H9 (cell line): ENCODE data around the gene TRAF6. TPM values are rescaled to one million over a fixed set of nuclear protein-coding genes. Genes with fewer than 3 reads are reported as not detected.

Experiments
- DNase-seq: peaks from one replicate; pipeline ENCODE4 v3.0.0-alpha.2; 2017
- H2AFZ ChIP-seq: one replicate; pipeline ENCODE4 v1.6.1; 2013; ENCODE audit warnings: mild to moderate bottlenecking, low read length, control low read depth, moderate library complexity
- H2AK5ac ChIP-seq: 2 replicates; pipeline ENCODE4 v1.6.1; 2013; ENCODE audit warnings: low read length, control low read depth, mixed read lengths; ENCODE audit not compliant: insufficient read length
- H2BK120ac ChIP-seq: one replicate; pipeline ENCODE4 v1.6.1; 2013; ENCODE audit warnings: low read depth, mild to moderate bottlenecking, low read length, control low read depth, inconsistent platforms; ENCODE audit not compliant: poor library complexity, severe bottlenecking
- H2BK12ac ChIP-seq: 2 replicates; pipeline ENCODE4 v1.6.1; 2013; ENCODE audit warnings: low read length, control low read depth, mixed read lengths, low read depth; ENCODE audit not compliant: insufficient read length
- H2BK15ac ChIP-seq: 2 replicates; pipeline ENCODE4 v1.6.1; 2013; ENCODE audit warnings: low read depth, low read length, control low read depth
- H2BK20ac ChIP-seq: one replicate; pipeline ENCODE4 v1.6.1; 2013; ENCODE audit warnings: low read depth, mild to moderate bottlenecking, low read length, control low read depth, inconsistent platforms; ENCODE audit not compliant: poor library complexity, severe bottlenecking
- H2BK5ac ChIP-seq: 2 replicates; pipeline ENCODE4 v1.6.1; 2013; ENCODE audit warnings: low read length, control low read depth, mixed read lengths; ENCODE audit not compliant: insufficient read length
- H3K14ac ChIP-seq: 2 replicates; pipeline ENCODE4 v1.6.1; 2013; ENCODE audit warnings: low read length, control low read depth; ENCODE audit not compliant: insufficient read depth
- H3K18ac ChIP-seq: 2 replicates; pipeline ENCODE4 v1.6.1; 2013; ENCODE audit warnings: low read depth, mild to moderate bottlenecking, mixed read lengths, low read length, control low read depth; ENCODE audit not compliant: insufficient read length
- H3K23ac ChIP-seq: 2 replicates; pipeline ENCODE4 v1.6.1; 2013; ENCODE audit warnings: low read length, control low read depth, mixed read lengths, low read depth; ENCODE audit not compliant: insufficient read length
- H3K23me2 ChIP-seq: 2 replicates; pipeline ENCODE4 v1.6.1; 2013; ENCODE audit warnings: low read depth, mild to moderate bottlenecking, mixed read lengths, low read length, control low read depth; ENCODE audit not compliant: insufficient read length, poor library complexity, severe bottlenecking
- H3K27ac ChIP-seq: 2 replicates; pipeline ENCODE4 v1.5.1; 2013; ENCODE audit warnings: low read length, control low read depth, mixed read lengths, low read depth; ENCODE audit not compliant: insufficient read length
- H3K27me3 ChIP-seq: 2 replicates; pipeline ENCODE4 v1.6.1; 2013; ENCODE audit warnings: low read length, control low read depth, inconsistent platforms; ENCODE audit not compliant: insufficient read depth
- H3K4ac ChIP-seq: 2 replicates; pipeline ENCODE4 v1.6.1; 2013; ENCODE audit warnings: low read depth, mild to moderate bottlenecking, control low read depth, inconsistent platforms, low read length, moderate library complexity
- H3K4me1 ChIP-seq: 2 replicates; pipeline ENCODE4 v1.6.1; 2013; ENCODE audit warnings: low read length, control low read depth, inconsistent platforms; ENCODE audit not compliant: insufficient read depth
- H3K4me2 ChIP-seq: 2 replicates; pipeline ENCODE4 v1.6.1; 2013; ENCODE audit warnings: low read length, control low read depth, mixed read lengths; ENCODE audit not compliant: insufficient read length, insufficient read depth
- H3K56ac ChIP-seq: 2 replicates; pipeline ENCODE4 v1.6.1; 2013; ENCODE audit warnings: low read depth, mild to moderate bottlenecking, mixed read lengths, low read length, control low read depth; ENCODE audit not compliant: insufficient read length
- H3K79me1 ChIP-seq: 2 replicates; pipeline ENCODE4 v1.6.1; 2013; ENCODE audit warnings: low read depth, mild to moderate bottlenecking, moderate library complexity, low read length, control low read depth, inconsistent platforms; ENCODE audit not compliant: insufficient read depth, poor library complexity, severe bottlenecking
- H3K79me2 ChIP-seq: 2 replicates; pipeline ENCODE4 v1.6.1; 2013; ENCODE audit warnings: low read length, control low read depth, inconsistent platforms; ENCODE audit not compliant: insufficient read depth
- H3K9ac ChIP-seq: 2 replicates; pipeline ENCODE4 v1.6.1; 2013; ENCODE audit warnings: low read length, control low read depth, mixed read lengths; ENCODE audit not compliant: insufficient read length; ENCODE audit errors: extremely low read depth
- H3K9me3 ChIP-seq: one replicate; pipeline ENCODE4 v1.6.1; 2013; ENCODE audit warnings: low read depth, low read length, inconsistent platforms; ENCODE audit not compliant: control insufficient read depth
- H3T11ph ChIP-seq: one replicate; pipeline ENCODE4 v1.6.1; 2013; ENCODE audit warnings: mild to moderate bottlenecking, low read length, control low read depth, inconsistent platforms
- H4K20me1 ChIP-seq: one replicate; pipeline ENCODE4 v1.6.1; 2013; ENCODE audit not compliant: control insufficient read depth, insufficient read length, insufficient read depth
- H4K5ac ChIP-seq: 2 replicates; pipeline ENCODE4 v1.6.1; 2013; ENCODE audit warnings: low read depth, mild to moderate bottlenecking, mixed read lengths, low read length, control low read depth; ENCODE audit not compliant: insufficient read length
- H4K8ac ChIP-seq: replicated peaks from 2 replicates; pipeline ENCODE4 v1.6.1; 2013; ENCODE audit warnings: low read length, control low read depth, mixed read lengths, low read depth; ENCODE audit not compliant: insufficient read length
- H4K91ac ChIP-seq: 2 replicates; pipeline ENCODE4 v1.6.1; 2013; ENCODE audit warnings: low read depth, mild to moderate bottlenecking, moderate library complexity, mixed read lengths, low read length, control low read depth; ENCODE audit not compliant: insufficient read length
- H3K27ac Mint-ChIP-seq, 3 experiments: 2 replicates in 2 of 3; 3 replicates in 1 of 3; pipeline ENCODE4 v1.8.0; 2020 to 2021; ENCODE audit warnings: mixed read lengths in 3 of 3, mild to moderate bottlenecking in 1 of 3, moderate library complexity in 1 of 3
- H3K27me3 Mint-ChIP-seq: 2 replicates; pipeline ENCODE4 v1.8.0; 2021; ENCODE audit warnings: low read depth, mild to moderate bottlenecking, moderate library complexity, mixed read lengths
- H3K36me3 Mint-ChIP-seq, 3 experiments: 2 replicates in 2 of 3; 3 replicates in 1 of 3; pipeline ENCODE4 v1.8.0; 2020 to 2021; ENCODE audit warnings: low read depth in 3 of 3, mixed read lengths in 3 of 3; ENCODE audit not compliant: insufficient read depth in 1 of 3
- H3K4me1 Mint-ChIP-seq, 2 experiments: 2 replicates each; pipeline ENCODE4 v1.8.0; 2020; ENCODE audit warnings: mixed read lengths in 2 of 2
- H3K4me3 Mint-ChIP-seq, 2 experiments: 2 replicates in 1 of 2; 3 replicates in 1 of 2; pipeline ENCODE4 v1.8.0; 2020 to 2021; ENCODE audit warnings: mild to moderate bottlenecking in 2 of 2, mixed read lengths in 2 of 2, moderate library complexity in 1 of 2
- H3K9me3 Mint-ChIP-seq, 2 experiments: 2 replicates in 1 of 2; 3 replicates in 1 of 2; pipeline ENCODE4 v1.8.0; 2020; ENCODE audit warnings: mild to moderate bottlenecking in 2 of 2, mixed read lengths in 2 of 2, moderate library complexity in 1 of 2
- WGBS: extraction: QIAGEN DNeasy Blood & Tissue Kit; methylation state at CpG from one replicate; pipeline ENCODE4 v1.1.7; 2013; ENCODE audit warnings: missing lambda C conversion rate, low lambda C conversion rate, mixed read lengths; ENCODE audit not compliant: insufficient read length; ENCODE audit errors: extremely low coverage; 5-methylcytosine and 5-hydroxymethylcytosine counted together
- total RNA-seq: library from RNA; stranded (reverse); gene quantifications from 2 replicates; pipeline ENCODE4 v1.2.1, GENCODE V29; 2021
- TF ChIP-seq, protein P1 (sequence below): fragments of 200-600 bp; sonication (generic); conservative IDR thresholded peaks from 3 replicates; pipeline ENCODE4 v1.8.0; 2021; ENCODE audit warnings: antibody characterized with exemption, mild to moderate bottlenecking

Gene TRAF6
- total RNA-seq, 1 experiment from 2014 or later, result 9.9 TPM

DNA sequence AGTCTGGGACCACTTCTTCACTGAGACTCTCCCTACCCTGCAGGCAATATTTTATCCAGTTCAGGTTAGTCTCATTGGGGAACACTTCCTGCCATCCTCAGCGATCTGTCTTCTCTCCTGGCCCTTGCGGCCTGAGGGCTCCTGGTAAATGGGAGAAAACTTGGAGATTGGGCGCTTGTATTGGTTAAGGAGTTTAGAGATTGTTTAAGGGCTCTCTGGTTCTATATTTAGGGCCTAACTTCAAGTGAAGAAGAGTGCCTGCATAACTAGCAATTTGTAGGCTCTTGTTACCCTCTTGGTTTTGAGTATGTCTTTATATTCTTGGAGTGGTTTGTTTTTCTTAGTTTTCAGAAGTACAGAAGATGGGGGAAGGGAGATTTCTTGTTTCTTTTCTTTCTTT, 72.7 kb downstream of the TRAF6 start:
- Histone ChIP-seq H3K23ac (no peak overlapping the region), H3K18ac (no peak overlapping the region), H2AK5ac (no peak overlapping the region), H2AFZ (no peak overlapping the region), H4K5ac (no peak overlapping the region), H2BK12ac (no peak overlapping the region), H3K56ac (no peak overlapping the region), H4K91ac (no peak overlapping the region), H4K8ac (no peak overlapping the region), H2BK120ac (no peak overlapping the region), H2BK20ac (no peak overlapping the region), H3K4ac (no peak overlapping the region), H4K20me1 (no peaks in the 10 kb centered on the region), H3K4me2 (no peak overlapping the region), H3K9me3 (no peaks in the 10 kb centered on the region), H3K27me3 (no peaks in the 10 kb centered on the region), H3K14ac (no peak overlapping the region), H3K79me2 (no peaks in the 10 kb centered on the region), H3K79me1 (no peaks in the 10 kb centered on the region), H3K4me1 (no peaks in the 10 kb centered on the region), H3K9ac (no peak overlapping the region), H3K23me2 (no peaks in the 10 kb centered on the region), H2BK5ac (no peak overlapping the region), H3T11ph (no peak overlapping the region), H3K27ac (no peak overlapping the region), H2BK15ac (no peak overlapping the region)
- Mint-ChIP-seq H3K36me3 (peaks cover 0 to 13% (median 7%) of the 10 kb centered on the region in 3 experiments; a peak in 4 of 7 replicates), H3K27ac (no peak overlapping the region), H3K27me3 (no peaks in the 10 kb centered on the region), H3K4me1 (peaks cover 2% of the 10 kb centered on the region in 2 experiments; a peak in 1 of 4 replicates), H3K4me3 (no peak overlapping the region), H3K9me3 (peaks cover 0 to 2% of the 10 kb centered on the region in 2 experiments; a peak in 2 of 5 replicates)
- TF ChIP-seq, protein P1, sequence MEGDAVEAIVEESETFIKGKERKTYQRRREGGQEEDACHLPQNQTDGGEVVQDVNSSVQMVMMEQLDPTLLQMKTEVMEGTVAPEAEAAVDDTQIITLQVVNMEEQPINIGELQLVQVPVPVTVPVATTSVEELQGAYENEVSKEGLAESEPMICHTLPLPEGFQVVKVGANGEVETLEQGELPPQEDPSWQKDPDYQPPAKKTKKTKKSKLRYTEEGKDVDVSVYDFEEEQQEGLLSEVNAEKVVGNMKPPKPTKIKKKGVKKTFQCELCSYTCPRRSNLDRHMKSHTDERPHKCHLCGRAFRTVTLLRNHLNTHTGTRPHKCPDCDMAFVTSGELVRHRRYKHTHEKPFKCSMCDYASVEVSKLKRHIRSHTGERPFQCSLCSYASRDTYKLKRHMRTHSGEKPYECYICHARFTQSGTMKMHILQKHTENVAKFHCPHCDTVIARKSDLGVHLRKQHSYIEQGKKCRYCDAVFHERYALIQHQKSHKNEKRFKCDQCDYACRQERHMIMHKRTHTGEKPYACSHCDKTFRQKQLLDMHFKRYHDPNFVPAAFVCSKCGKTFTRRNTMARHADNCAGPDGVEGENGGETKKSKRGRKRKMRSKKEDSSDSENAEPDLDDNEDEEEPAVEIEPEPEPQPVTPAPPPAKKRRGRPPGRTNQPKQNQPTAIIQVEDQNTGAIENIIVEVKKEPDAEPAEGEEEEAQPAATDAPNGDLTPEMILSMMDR, result no peak
- no CpG with 5 or more reads among the region's 3 CpGs for WGBS
- no peak for DNase-seq

Other genes starting within 250 kb of the TRAF6 start
- 47.0 and 47.4 TPM in 2 replicates for gene COMMD9, start 220.8 kb downstream of the TRAF6 start, total RNA-seq
- gene PRR5L, start 214.0 kb downstream of the TRAF6 start, total RNA-seq, result 4.1 and 5.6 TPM in 2 replicates
- gene RAG1, start 57.7 kb upstream of the TRAF6 start, total RNA-seq, result 0.50 and 0.70 TPM in 2 replicates
- gene IFTAP, start 84.2 kb upstream of the TRAF6 start, total RNA-seq, result 19.9 and 22.4 TPM in 2 replicates
- gene RAG2, start 88.0 kb upstream of the TRAF6 start, total RNA-seq, result not detected in 2 replicates